ENCODE data around the gene SPCS2.

The SPCS2 gene

GRCh38 chr11:74948898-74949752, at the start of gene SPCS2, which contains the start of gene XRRA1:
TSS of gene SPCS2 (plus strand) at chr11:74949266. CDS start at chr11:74949286, 20 bp downstream.
TSS of gene XRRA1 (minus strand) at chr11:74949091. CDS start at chr11:74940878, 8,213 bp downstream.
- DNase-seq = peak; percentile 98

- DNase-seq = no peak
These were observed 46.7 kb upstream of the SPCS2 start for GRCh38 chr11:74902342-74902741.

- no peak for DNase-seq
These were observed 43.7 kb upstream of the SPCS2 start for GRCh38 chr11:74905326-74905725.

- no peak for DNase-seq
These were observed 39.7 kb upstream of the SPCS2 start for GRCh38 chr11:74909385-74909784.

- DNase-seq = no peak
These were observed 39.3 kb upstream of the SPCS2 start for GRCh38 chr11:74909812-74910211.

GRCh38 chr11:74923125-74923524, 25.9 kb upstream of the SPCS2 start:
- no peak for DNase-seq

GRCh38 chr11:74925281-74925680, 23.8 kb upstream of the SPCS2 start:
- DNase-seq = no peak

- DNase-seq = no peak
These were observed 22.6 kb upstream of the SPCS2 start for GRCh38 chr11:74926304-74927030.

- DNase-seq = no peak
These were observed 21.6 kb upstream of the SPCS2 start for GRCh38 chr11:74927496-74927895.

- DNase-seq = peak; percentile 75
These were observed 19.4 kb upstream of the SPCS2 start for GRCh38 chr11:74929431-74930363.

- DNase-seq = no peak
These were observed 16.9 kb upstream of the SPCS2 start for GRCh38 chr11:74932169-74932568.

GRCh38 chr11:74932797-74933196, 16.3 kb upstream of the SPCS2 start:
- DNase-seq = no peak

- DNase-seq = no peak
These were observed 15.3 kb upstream of the SPCS2 start for GRCh38 chr11:74933765-74934164.

- no peak for DNase-seq
These were observed 13.8 kb upstream of the SPCS2 start for GRCh38 chr11:74935285-74935684.

- DNase-seq = peak; percentile 7
These were observed 13.0 kb upstream of the SPCS2 start for GRCh38 chr11:74936087-74936486.

- DNase-seq = no peak
These were observed 12.1 kb upstream of the SPCS2 start for GRCh38 chr11:74936976-74937375.

GRCh38 chr11:74937696-74938475, 11.2 kb upstream of the SPCS2 start:
- DNase-seq = no peak

- DNase-seq = no peak
These were observed 7.6 kb upstream of the SPCS2 start for GRCh38 chr11:74941492-74941891.

- no peak for DNase-seq
These were observed 6.8 kb upstream of the SPCS2 start for GRCh38 chr11:74942073-74942759.

- peak; percentile 47 for DNase-seq
These were observed 544 bp upstream of the SPCS2 start for GRCh38 chr11:74948546-74948897.

GRCh38 chr11:74949753-74950137, 679 bp downstream of the SPCS2 start:
- no peak for DNase-seq
